Measurements from ENCODE around the gene PRSS3. TPM values are rescaled to one million over a fixed set of nuclear protein-coding genes. Genes with fewer than 3 reads are reported as not detected.
"Not testable (repeated sequence)": the region's sequence is repeated elsewhere in the genome, so short reads cannot be mapped to it uniquely, and the experiment has no call there.

Gene PRSS3
- total RNA-seq, 1 experiment from 2014 or later: 66.3 TPM

DNA sequence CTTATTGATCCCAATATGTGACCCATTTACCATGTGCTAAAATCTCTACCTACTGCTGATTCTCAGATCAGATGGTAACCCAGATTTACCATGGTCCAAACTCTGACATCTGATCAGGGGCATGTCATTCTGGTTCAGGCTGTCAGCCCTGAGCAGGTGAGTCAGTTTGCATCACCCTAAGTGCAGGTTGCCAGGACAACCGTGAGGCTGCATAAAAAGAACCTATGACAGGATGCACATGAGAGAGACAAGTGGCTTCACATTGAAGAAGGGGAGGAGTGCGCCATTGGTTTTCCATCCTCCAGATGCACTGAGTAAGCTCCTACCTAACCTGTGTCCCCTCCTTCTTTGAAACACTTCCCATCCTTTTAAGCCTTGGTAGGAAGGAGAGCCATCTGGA is 801 bp upstream of the PRSS3 start:
- H3K27ac ChIP-seq (ENCODE audit: low read depth, low read length): no peak overlapping the region
- H3K4me3 ChIP-seq (replicated peaks in 1 of 2; ENCODE audit: low read depth in 1 of 2, low read length in 2 of 2): no peak overlapping the region
- H3K79me2 ChIP-seq (ENCODE audit: insufficient read depth, low read length): no peaks in the 10 kb centered on the region
- ChIA-PET CTCF (no interaction called here), POLR2A (no interaction called here), RAD21 (ENCODE audit: low non-redundant PET in 1 of 2, low total read pairs in 2 of 2, uncharacterized antibody in 2 of 2, unreplicated experiment in 2 of 2) (no interaction called here)
- intact Hi-C loops (cut with micrococcal nuclease): no loop called here
- BruUV-seq (replicated peaks): no TSS peak
- no peak for ATAC-seq
- H3K9me3 ChIP-seq (ENCODE audit: control insufficient read depth in 1 of 2, insufficient read depth in 1 of 2, low read depth in 1 of 2, low read length in 2 of 2): no peaks in the 10 kb centered on the region
- no peaks in the 10 kb centered on the region for H3K27me3 ChIP-seq (ENCODE audit: insufficient read depth, low read length)
- no peaks in the 10 kb centered on the region for H3K9me2 ChIP-seq (ENCODE audit: insufficient read depth)
- no peak overlapping the region for H3K4me2 ChIP-seq (ENCODE audit: low read length)
- H2AFZ ChIP-seq (ENCODE audit: low read depth, low read length, poor library complexity, severe bottlenecking): no peak overlapping the region
- peaks cover 0 to 6% of the 10 kb centered on the region in 2 experiments; a peak in 2 of 4 replicates for H3K36me3 ChIP-seq (ENCODE audit: control insufficient read depth in 1 of 2, insufficient read depth in 2 of 2, low read length in 2 of 2)
- H3K9ac ChIP-seq (ENCODE audit: low read length): no peak overlapping the region
- TF ChIP-seq EZH2phosphoT487 (IDR thresholded peaks at IDR 0.05; ENCODE audit: borderline replicate concordance): no peak
- TF ChIP-seq, protein P1, sequence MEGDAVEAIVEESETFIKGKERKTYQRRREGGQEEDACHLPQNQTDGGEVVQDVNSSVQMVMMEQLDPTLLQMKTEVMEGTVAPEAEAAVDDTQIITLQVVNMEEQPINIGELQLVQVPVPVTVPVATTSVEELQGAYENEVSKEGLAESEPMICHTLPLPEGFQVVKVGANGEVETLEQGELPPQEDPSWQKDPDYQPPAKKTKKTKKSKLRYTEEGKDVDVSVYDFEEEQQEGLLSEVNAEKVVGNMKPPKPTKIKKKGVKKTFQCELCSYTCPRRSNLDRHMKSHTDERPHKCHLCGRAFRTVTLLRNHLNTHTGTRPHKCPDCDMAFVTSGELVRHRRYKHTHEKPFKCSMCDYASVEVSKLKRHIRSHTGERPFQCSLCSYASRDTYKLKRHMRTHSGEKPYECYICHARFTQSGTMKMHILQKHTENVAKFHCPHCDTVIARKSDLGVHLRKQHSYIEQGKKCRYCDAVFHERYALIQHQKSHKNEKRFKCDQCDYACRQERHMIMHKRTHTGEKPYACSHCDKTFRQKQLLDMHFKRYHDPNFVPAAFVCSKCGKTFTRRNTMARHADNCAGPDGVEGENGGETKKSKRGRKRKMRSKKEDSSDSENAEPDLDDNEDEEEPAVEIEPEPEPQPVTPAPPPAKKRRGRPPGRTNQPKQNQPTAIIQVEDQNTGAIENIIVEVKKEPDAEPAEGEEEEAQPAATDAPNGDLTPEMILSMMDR (IDR thresholded peaks at IDR 0.05 in 2 of 3, conservative IDR thresholded peaks at IDR 0.05 in 1 of 3; ENCODE audit: borderline replicate concordance in 1 of 3, insufficient read depth in 1 of 3, low read depth in 2 of 3, low read length in 2 of 3): no peak
- TF ChIP-seq POLR2AphosphoS5 (IDR thresholded peaks at IDR 0.05; ENCODE audit: low read depth, low read length): no peak
- TF ChIP-seq SIN3A (IDR thresholded peaks at IDR 0.05; ENCODE audit: low read depth): no peak
- no peak for DNase-seq (ENCODE audit: low read depth, low spot score)
- peaks cover 5 to 12% of the 10 kb centered on the region in 2 experiments; a peak in 3 of 4 replicates for H3K4me1 ChIP-seq (ENCODE audit: control insufficient read depth in 1 of 2, insufficient read depth in 2 of 2, low read length in 2 of 2)
- H4K20me1 ChIP-seq (ENCODE audit: insufficient read depth): no peaks in the 10 kb centered on the region

DNA sequence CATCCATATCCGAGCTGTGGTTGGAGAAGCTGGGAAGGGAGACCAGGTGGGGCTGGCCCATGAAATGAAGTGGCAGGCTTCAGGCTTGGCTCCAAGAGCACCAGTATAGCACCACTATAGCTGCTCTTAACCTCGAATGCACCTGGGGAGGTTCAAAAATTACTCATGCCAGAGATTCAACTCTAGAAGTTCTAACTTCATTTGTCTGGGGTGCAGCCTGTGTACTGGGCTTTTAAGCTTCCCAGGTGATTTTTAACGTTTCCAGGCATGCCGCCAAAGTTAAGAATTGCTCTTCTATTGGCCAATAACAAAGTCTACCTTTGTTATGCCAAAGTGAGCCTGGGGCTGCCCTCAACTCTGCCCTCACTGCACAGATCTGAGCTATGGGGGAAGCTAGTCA is 458 bp downstream of the PRSS3 start:
- BruUV-seq (replicated peaks): no TSS peak
- POLR2A ChIA-PET: interaction anchor here (0.8 kb wide), 1 partner anchor 11 kb away, joined by 5 read pairs; no protein-coding TSS in a partner anchor
- ATAC-seq (no peak), DNase-seq (ENCODE audit: low read depth, low spot score) (no peak)
- H3K36me3 ChIP-seq (ENCODE audit: control insufficient read depth in 1 of 2, insufficient read depth in 2 of 2, low read length in 2 of 2): peaks cover 0 to 6% of the 10 kb centered on the region in 2 experiments; a peak in 2 of 4 replicates
- RAD21 ChIA-PET (ENCODE audit: low non-redundant PET in 1 of 2, low total read pairs in 2 of 2, uncharacterized antibody in 2 of 2, unreplicated experiment in 2 of 2): no interaction called here
- H3K9me3 ChIP-seq (ENCODE audit: control insufficient read depth in 1 of 2, insufficient read depth in 1 of 2, low read depth in 1 of 2, low read length in 2 of 2): no peaks in the 10 kb centered on the region
- H3K79me2 ChIP-seq (ENCODE audit: insufficient read depth, low read length): no peaks in the 10 kb centered on the region
- H3K27ac ChIP-seq (ENCODE audit: low read depth, low read length): no peak overlapping the region
- no peak overlapping the region for H3K9ac ChIP-seq (ENCODE audit: low read length)
- TF ChIP-seq CBX3 (IDR thresholded peaks at IDR 0.05; ENCODE audit: low read depth): no peak
- TF ChIP-seq JUND (IDR thresholded peaks at IDR 0.05): no peak
- TF ChIP-seq, protein P2, sequence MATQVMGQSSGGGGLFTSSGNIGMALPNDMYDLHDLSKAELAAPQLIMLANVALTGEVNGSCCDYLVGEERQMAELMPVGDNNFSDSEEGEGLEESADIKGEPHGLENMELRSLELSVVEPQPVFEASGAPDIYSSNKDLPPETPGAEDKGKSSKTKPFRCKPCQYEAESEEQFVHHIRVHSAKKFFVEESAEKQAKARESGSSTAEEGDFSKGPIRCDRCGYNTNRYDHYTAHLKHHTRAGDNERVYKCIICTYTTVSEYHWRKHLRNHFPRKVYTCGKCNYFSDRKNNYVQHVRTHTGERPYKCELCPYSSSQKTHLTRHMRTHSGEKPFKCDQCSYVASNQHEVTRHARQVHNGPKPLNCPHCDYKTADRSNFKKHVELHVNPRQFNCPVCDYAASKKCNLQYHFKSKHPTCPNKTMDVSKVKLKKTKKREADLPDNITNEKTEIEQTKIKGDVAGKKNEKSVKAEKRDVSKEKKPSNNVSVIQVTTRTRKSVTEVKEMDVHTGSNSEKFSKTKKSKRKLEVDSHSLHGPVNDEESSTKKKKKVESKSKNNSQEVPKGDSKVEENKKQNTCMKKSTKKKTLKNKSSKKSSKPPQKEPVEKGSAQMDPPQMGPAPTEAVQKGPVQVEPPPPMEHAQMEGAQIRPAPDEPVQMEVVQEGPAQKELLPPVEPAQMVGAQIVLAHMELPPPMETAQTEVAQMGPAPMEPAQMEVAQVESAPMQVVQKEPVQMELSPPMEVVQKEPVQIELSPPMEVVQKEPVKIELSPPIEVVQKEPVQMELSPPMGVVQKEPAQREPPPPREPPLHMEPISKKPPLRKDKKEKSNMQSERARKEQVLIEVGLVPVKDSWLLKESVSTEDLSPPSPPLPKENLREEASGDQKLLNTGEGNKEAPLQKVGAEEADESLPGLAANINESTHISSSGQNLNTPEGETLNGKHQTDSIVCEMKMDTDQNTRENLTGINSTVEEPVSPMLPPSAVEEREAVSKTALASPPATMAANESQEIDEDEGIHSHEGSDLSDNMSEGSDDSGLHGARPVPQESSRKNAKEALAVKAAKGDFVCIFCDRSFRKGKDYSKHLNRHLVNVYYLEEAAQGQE (IDR thresholded peaks at IDR 0.05; ENCODE audit: low read depth): no peak
- no peak for TF ChIP-seq CEBPB (IDR thresholded peaks at IDR 0.05; ENCODE audit: low read depth)
- no peak for TF ChIP-seq ZFX (IDR thresholded peaks at IDR 0.05)
- no peak for TF ChIP-seq POLR2AphosphoS5 (IDR thresholded peaks at IDR 0.05; ENCODE audit: low read depth, low read length)
- no peaks in the 10 kb centered on the region for H4K20me1 ChIP-seq (ENCODE audit: insufficient read depth)
- intact Hi-C loops (cut with micrococcal nuclease): no loop called here
- no peaks in the 10 kb centered on the region for H3K9me2 ChIP-seq (ENCODE audit: insufficient read depth)
- CTCF ChIA-PET: no interaction called here
- H3K4me1 ChIP-seq (ENCODE audit: control insufficient read depth in 1 of 2, insufficient read depth in 2 of 2, low read length in 2 of 2): peaks cover 4 to 6% of the 10 kb centered on the region in 2 experiments; a peak in 3 of 4 replicates
- H2AFZ ChIP-seq (ENCODE audit: low read depth, low read length, poor library complexity, severe bottlenecking): no peak overlapping the region
- H3K27me3 ChIP-seq (ENCODE audit: insufficient read depth, low read length): no peaks in the 10 kb centered on the region
- no peak overlapping the region for H3K4me3 ChIP-seq (replicated peaks in 1 of 2; ENCODE audit: low read depth in 1 of 2, low read length in 2 of 2)
- H3K4me2 ChIP-seq (ENCODE audit: low read length): no peak overlapping the region

DNA sequence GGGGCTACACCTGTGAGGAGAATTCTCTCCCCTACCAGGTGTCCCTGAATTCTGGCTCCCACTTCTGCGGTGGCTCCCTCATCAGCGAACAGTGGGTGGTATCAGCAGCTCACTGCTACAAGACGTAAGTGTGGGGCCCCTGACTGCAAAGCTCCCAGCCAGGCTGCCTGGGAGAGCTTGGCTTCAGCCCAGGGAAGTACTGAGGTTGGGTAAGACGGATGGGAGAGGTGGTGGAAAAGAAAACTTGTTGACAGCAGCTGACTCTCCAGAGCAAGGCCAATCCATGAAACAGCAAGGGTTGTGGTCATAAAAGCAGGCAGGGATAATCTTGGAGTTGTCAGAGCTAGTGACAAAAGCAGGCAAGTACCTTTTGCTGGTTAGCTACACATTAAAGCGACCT is 1.3 kb downstream of the PRSS3 start:
- H3K27me3 ChIP-seq (ENCODE audit: insufficient read depth, low read length); intact Hi-C loops (cut with micrococcal nuclease); H3K27ac ChIP-seq (ENCODE audit: low read depth, low read length); H3K9me3 ChIP-seq (ENCODE audit: control insufficient read depth in 1 of 2, insufficient read depth in 1 of 2, low read depth in 1 of 2, low read length in 2 of 2); ATAC-seq; H3K79me2 ChIP-seq (ENCODE audit: insufficient read depth, low read length); H3K36me3 ChIP-seq (ENCODE audit: control insufficient read depth in 1 of 2, insufficient read depth in 2 of 2, low read length in 2 of 2); BruUV-seq (replicated peaks); H3K4me1 ChIP-seq (ENCODE audit: control insufficient read depth in 1 of 2, insufficient read depth in 2 of 2, low read length in 2 of 2); RAD21 ChIA-PET (ENCODE audit: low non-redundant PET in 1 of 2, low total read pairs in 2 of 2, uncharacterized antibody in 2 of 2, unreplicated experiment in 2 of 2); DNase-seq (ENCODE audit: low read depth, low spot score); H3K9me2 ChIP-seq (ENCODE audit: insufficient read depth); H3K9ac ChIP-seq (ENCODE audit: low read length); H3K4me2 ChIP-seq (ENCODE audit: low read length); POLR2A ChIA-PET; H3K4me3 ChIP-seq (replicated peaks in 1 of 2; ENCODE audit: low read depth in 1 of 2, low read length in 2 of 2); H4K20me1 ChIP-seq (ENCODE audit: insufficient read depth); H2AFZ ChIP-seq (ENCODE audit: low read depth, low read length, poor library complexity, severe bottlenecking): not testable (repeated sequence)
- CTCF ChIA-PET: interaction anchor here (0.6 kb wide), 1 partner anchor 183 kb away, joined by 3 read pairs; no protein-coding TSS in a partner anchor
